Neural progenitor cell (in vitro differentiated cells): Measurements from ENCODE around the gene PARPBP. TPM values are rescaled to one million over a fixed set of nuclear protein-coding genes. Genes with fewer than 3 reads are reported as not detected.

ENCODE experiments used
- DNase-seq: peaks from one replicate; pipeline ENCODE4 v3.0.0-alpha.2; 2016; ENCODE audit warnings: low spot score
- H2AFZ ChIP-seq: fragments of 200-600 bp; sonication (generic); replicated peaks from 2 replicates; pipeline ENCODE4 v1.6.1; 2016; ENCODE audit warnings: antibody characterized with exemption
- H3F3A ChIP-seq: fragments of 200-600 bp; sonication (generic); 2 replicates; pipeline ENCODE4 v1.6.1; 2016; ENCODE audit warnings: antibody characterized with exemption, low read depth
- H3K27ac ChIP-seq: fragments of 200-600 bp; sonication (generic); 2 replicates; pipeline ENCODE4 v1.5.1; 2016; ENCODE audit warnings: mild to moderate bottlenecking
- H3K27me3 ChIP-seq: fragments of 200-600 bp; sonication (generic); 2 replicates; pipeline ENCODE4 v1.6.1; 2016; ENCODE audit warnings: mild to moderate bottlenecking, moderate library complexity
- H3K36me3 ChIP-seq: fragments of 200-600 bp; sonication (generic); 2 replicates; pipeline ENCODE4 v1.5.1; 2016
- H3K4me1 ChIP-seq: fragments of 200-600 bp; sonication (generic); 2 replicates; pipeline ENCODE4 v1.6.1; 2016; ENCODE audit warnings: mixed run types
- H3K4me2 ChIP-seq: fragments of 200-600 bp; sonication (generic); 2 replicates; pipeline ENCODE4 v1.6.1; 2016
- H3K4me3 ChIP-seq: fragments of 200-600 bp; sonication (generic); 2 replicates; pipeline ENCODE4 v1.5.1; 2016
- H3K79me2 ChIP-seq: fragments of 200-600 bp; sonication (generic); 2 replicates; pipeline ENCODE4 v1.6.1; 2016; ENCODE audit warnings: low read depth
- H3K9ac ChIP-seq: fragments of 200-600 bp; sonication (generic); 2 replicates; pipeline ENCODE4 v1.6.1; 2016
- H3K9me3 ChIP-seq: fragments of 200-600 bp; sonication (generic); 2 replicates; pipeline ENCODE4 v1.5.1; 2016; ENCODE audit warnings: low read depth
- H4K20me1 ChIP-seq: fragments of 200-600 bp; sonication (generic); 2 replicates; pipeline ENCODE4 v1.6.1; 2016; ENCODE audit warnings: low read depth
- H3K27ac Mint-ChIP-seq: 3 replicates; pipeline ENCODE4 v1.8.0; 2021; ENCODE audit warnings: mixed read lengths
- H3K27me3 Mint-ChIP-seq: 2 replicates; pipeline ENCODE4 v1.8.0; 2022; ENCODE audit warnings: low read depth, mild to moderate bottlenecking, inconsistent platforms, moderate library complexity, mixed read lengths; ENCODE audit not compliant: insufficient read depth
- H3K36me3 Mint-ChIP-seq: 3 replicates; pipeline ENCODE4 v1.8.0; 2021; ENCODE audit warnings: mixed read lengths
- H3K4me1 Mint-ChIP-seq: 3 replicates; pipeline ENCODE4 v1.8.0; 2021; ENCODE audit warnings: mixed read lengths
- H3K4me3 Mint-ChIP-seq: 3 replicates; pipeline ENCODE4 v1.8.0; 2021; ENCODE audit warnings: mild to moderate bottlenecking, moderate library complexity, mixed read lengths
- H3K9me3 Mint-ChIP-seq: 3 replicates; pipeline ENCODE4 v1.8.0; 2020; ENCODE audit warnings: mixed read lengths
- CTCF ChIP-seq: fragments of 200-600 bp; sonication (generic); IDR thresholded peaks from 2 replicates; pipeline ENCODE4 v1.5.1; 2017; ENCODE audit warnings: antibody characterized with exemption, mild to moderate bottlenecking
- EZH2 ChIP-seq: fragments of 200-600 bp; sonication (generic); IDR thresholded peaks from 2 replicates; pipeline ENCODE4 v1.6.1; 2017; ENCODE audit warnings: antibody characterized with exemption, mild to moderate bottlenecking, moderate library complexity
- EZH2phosphoT487 ChIP-seq: fragments of 200-600 bp; sonication (generic); IDR thresholded peaks from 2 replicates; pipeline ENCODE4 v1.6.1; 2017; ENCODE audit warnings: antibody characterized with exemption
- total RNA-seq: library from RNA; depleted of rRNA; stranded (reverse); fragments of >200 nt; gene quantifications from 2 replicates; pipeline ENCODE4 v1.2.3, GENCODE V29; 2015; ENCODE audit warnings: low replicate concordance

The PARPBP gene
- total RNA-seq, 1 donor from 2014 or later, result 79.8 TPM

GRCh38 chr12:102167821-102168604 lies 48.0 kb downstream of the PARPBP start:
- Mint-ChIP-seq H3K36me3 (no peaks in the 10 kb centered on the region), H3K27ac (no peak overlapping the region), H3K4me1 (no peaks in the 10 kb centered on the region), H3K9me3 (no peaks in the 10 kb centered on the region), H3K27me3 (no peaks in the 10 kb centered on the region), H3K4me3 (no peak overlapping the region)
- Histone ChIP-seq H3K4me1 (no peaks in the 10 kb centered on the region), H3K4me3 (no peak overlapping the region), H3K36me3 (peaks cover 3% of the 10 kb centered on the region), H3K4me2 (no peak overlapping the region), H3F3A (no peaks in the 10 kb centered on the region), H3K9ac (no peak overlapping the region), H3K27me3 (no peaks in the 10 kb centered on the region), H3K9me3 (no peaks in the 10 kb centered on the region), H2AFZ (no peak overlapping the region), H3K79me2 (no peaks in the 10 kb centered on the region), H4K20me1 (no peaks in the 10 kb centered on the region), H3K27ac (no peak overlapping the region)
- no peak for TF ChIP-seq EZH2
- no peak for TF ChIP-seq CTCF
- TF ChIP-seq EZH2phosphoT487, result no peak
- no peak for DNase-seq

GRCh38 chr12:102169922-102170621 lies 50.1 kb downstream of the PARPBP start:
- peaks cover 3% of the 10 kb centered on the region for H3K36me3 ChIP-seq
- no peak overlapping the region for H3K4me3 ChIP-seq
- H3K79me2 ChIP-seq, result no peaks in the 10 kb centered on the region
- no peaks in the 10 kb centered on the region for H3K9me3 Mint-ChIP-seq
- H3K27me3 ChIP-seq, result no peaks in the 10 kb centered on the region
- no peak overlapping the region for H3K27ac ChIP-seq
- no peak overlapping the region for H3K4me3 Mint-ChIP-seq
- no peak overlapping the region for H3K27ac Mint-ChIP-seq
- no peak for TF ChIP-seq EZH2phosphoT487
- TF ChIP-seq EZH2, result no peak
- TF ChIP-seq CTCF, result peak; percentile 70
- no peak overlapping the region for H2AFZ ChIP-seq
- no peaks in the 10 kb centered on the region for H3K4me1 Mint-ChIP-seq
- H3K9me3 ChIP-seq, result no peaks in the 10 kb centered on the region
- H3K9ac ChIP-seq, result no peak overlapping the region
- H3F3A ChIP-seq, result no peaks in the 10 kb centered on the region
- no peak overlapping the region for H3K4me2 ChIP-seq
- no peaks in the 10 kb centered on the region for H3K27me3 Mint-ChIP-seq
- no peaks in the 10 kb centered on the region for H4K20me1 ChIP-seq
- H3K36me3 Mint-ChIP-seq, result no peaks in the 10 kb centered on the region
- H3K4me1 ChIP-seq, result no peaks in the 10 kb centered on the region
- peak; percentile 49 for DNase-seq

- no peaks in the 10 kb centered on the region for H4K20me1 ChIP-seq
Measured at GRCh38 chr12:102171951-102172350, 52.0 kb downstream of the PARPBP start.

More at GRCh38 chr12:102171951-102172350, 52.0 kb downstream of the PARPBP start:
- no peaks in the 10 kb centered on the region for H3K4me1 Mint-ChIP-seq
- H3K9me3 Mint-ChIP-seq, result no peaks in the 10 kb centered on the region
- H3K4me3 Mint-ChIP-seq, result no peak overlapping the region
- no peaks in the 10 kb centered on the region for H3K4me1 ChIP-seq
- no peaks in the 10 kb centered on the region for H3F3A ChIP-seq
- no peak overlapping the region for H3K27ac Mint-ChIP-seq
- H3K4me3 ChIP-seq, result no peak overlapping the region
- H3K27ac ChIP-seq, result no peak overlapping the region
- H3K9ac ChIP-seq, result no peak overlapping the region
- TF ChIP-seq EZH2 (no peak), EZH2phosphoT487 (no peak), CTCF (no peak)
- H3K36me3 Mint-ChIP-seq, result no peaks in the 10 kb centered on the region
- DNase-seq, result no peak
- H3K9me3 ChIP-seq, result no peaks in the 10 kb centered on the region
- no peak overlapping the region for H2AFZ ChIP-seq
- H3K27me3 Mint-ChIP-seq, result no peaks in the 10 kb centered on the region
- peaks cover 7% of the 10 kb centered on the region for H3K36me3 ChIP-seq
- no peaks in the 10 kb centered on the region for H3K27me3 ChIP-seq
- H3K79me2 ChIP-seq, result no peaks in the 10 kb centered on the region
- H3K4me2 ChIP-seq, result no peak overlapping the region
